ENCODE results near the gene TSSK6.
"Not testable (repeated sequence)": the region's sequence is repeated elsewhere in the genome, so short reads cannot be mapped to it uniquely, and the experiment has no call there.

Gene TSSK6

DNA sequence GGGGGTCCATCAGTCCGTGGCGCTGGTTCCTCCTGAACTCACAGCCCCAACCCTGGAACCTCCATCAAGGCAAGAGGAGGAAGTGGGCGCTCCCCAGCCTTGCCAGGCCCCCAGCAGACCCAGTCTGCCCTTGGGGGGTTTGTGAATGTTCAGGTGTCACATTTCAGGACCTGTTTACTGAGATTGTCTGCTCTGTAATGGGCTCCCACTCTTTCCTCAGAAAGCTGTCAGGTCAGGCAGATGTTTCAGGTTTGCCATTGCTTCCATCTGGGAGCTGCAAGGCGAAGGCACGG lies 29.4 kb downstream of the TSSK6 start:
- no peak for DNase-seq

DNA sequence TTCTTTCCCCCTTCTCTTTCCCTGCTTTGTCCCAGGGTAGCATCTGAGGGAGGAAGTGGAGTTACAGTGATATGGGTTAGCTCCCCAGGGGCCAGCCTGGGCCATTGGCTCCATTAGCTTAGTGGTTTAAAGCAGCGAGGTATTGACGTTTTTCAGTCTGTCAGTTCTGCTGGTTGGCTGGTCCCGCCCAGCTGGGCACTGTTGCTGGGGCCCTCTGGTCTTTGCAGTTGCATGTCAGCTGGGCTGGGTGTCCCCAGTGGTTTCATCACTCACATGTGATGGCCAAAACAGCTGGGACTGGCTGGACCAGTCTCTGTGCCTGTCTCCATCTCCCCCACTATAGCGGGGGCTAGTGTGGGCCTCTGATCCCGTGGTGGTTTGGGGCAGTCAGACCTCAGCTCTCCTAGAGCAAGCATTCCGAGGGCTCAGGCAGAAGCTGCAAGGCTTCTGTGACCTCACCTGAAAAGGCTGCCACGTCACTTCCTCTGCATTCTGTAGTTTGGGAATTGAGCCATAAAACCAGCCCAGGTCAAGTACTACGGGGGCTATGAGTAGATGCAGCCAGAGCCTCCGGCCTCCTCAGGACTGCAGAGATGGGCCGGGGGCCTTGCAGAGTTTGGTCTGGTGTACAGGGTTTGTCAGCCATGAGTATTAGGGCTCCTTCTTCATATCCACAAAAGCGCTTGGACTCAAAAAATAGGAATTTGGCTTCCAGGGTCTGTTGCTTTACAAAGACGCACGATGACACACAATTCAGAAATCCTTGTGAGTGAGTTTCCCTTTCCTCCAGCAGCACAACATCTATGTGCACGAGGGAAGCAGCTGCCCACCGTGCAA lies 30.0 kb downstream of the TSSK6 start:
- DNase-seq = no peak

DNA sequence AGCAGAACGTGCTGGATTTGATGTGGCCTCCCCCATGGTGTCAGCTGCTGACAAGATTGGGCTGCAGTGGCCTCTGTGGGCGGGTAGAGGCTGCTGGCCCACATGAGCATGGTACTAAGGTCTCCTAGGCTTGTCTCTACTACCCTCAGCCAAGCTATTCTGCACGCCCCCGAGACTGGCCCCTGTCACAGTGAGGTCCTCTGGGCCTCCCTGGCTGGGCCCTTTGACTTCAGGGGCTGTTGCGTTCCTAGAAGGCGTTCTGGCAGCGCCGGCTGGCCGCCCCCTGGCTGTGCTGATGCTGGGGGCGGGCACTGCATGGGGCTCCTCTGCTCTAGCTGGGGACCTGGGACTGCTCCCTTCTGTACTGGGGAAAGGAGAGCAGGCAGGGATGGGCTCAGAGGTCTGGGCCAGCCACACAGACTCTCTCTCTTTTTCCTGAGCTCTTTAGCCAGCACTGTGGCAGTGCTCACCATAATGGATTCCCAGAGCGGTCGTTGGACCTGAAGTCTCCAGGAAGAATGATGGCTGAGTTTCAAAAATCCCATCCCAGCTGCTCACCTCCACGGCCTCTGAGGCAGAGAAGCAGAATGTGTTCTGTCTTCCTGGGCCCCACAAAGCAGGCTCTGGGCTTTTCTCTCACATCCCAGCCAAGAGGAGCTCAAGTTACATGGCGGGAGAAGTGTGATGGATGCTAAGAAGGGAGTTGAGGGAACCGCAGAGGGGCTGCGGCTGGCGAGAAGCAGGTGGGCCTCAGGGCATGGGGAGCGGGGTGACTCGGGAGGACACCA lies 32.3 kb downstream of the TSSK6 start:
- no peak for DNase-seq

DNA sequence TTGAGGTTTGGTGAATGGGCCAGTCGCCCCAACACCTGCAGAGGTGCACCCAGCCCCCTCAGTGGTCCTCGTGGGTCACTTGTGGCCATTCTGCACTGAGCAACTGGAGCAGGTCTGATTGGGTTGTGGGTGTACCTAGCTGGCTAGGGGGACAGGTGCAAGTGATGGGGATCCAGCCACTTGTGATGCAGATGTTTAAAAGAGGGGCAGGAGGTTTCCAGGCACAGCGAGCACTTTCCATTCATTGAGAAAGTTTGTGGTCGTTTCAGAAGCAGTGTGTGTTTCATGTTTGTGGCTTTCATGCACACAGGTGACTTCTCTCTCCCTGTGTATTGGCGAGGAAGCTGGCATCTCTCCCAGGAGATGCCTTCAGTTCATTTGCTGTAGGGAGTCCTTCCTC lies 34.7 kb downstream of the TSSK6 start:
- no peak for DNase-seq

DNA sequence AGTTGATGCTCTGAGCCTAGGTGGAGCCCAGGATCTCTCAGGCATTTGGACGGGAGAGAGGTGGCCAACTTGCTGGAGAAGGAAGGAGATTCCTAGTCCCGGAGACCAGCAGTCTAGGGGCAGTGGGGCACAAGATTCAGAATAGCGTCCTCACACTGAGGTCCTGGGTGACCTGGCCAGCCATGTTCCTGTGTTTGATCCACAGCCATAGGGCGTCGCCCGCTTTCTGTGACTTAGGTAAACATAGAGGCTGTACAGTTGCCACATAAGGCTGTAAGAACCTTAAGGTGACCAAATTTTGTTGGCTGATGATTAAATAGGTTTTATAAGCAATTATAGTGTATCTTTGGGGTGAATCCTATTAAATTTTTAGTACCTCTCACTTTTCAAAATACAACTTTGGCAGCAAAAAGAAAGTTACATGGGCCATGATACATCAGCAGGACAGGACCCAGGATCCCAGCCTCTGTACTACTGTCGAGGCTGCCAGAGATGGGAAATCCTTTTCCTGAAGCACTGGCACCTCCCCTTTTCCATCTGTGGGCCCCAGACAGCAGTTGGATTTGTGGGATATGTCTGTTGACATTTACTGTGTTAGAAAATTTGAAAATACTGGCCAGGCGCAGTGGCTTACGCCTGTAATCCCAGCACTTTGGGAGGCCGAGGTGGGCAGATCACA lies 37.5 kb downstream of the TSSK6 start:
- DNase-seq = no peak

DNA sequence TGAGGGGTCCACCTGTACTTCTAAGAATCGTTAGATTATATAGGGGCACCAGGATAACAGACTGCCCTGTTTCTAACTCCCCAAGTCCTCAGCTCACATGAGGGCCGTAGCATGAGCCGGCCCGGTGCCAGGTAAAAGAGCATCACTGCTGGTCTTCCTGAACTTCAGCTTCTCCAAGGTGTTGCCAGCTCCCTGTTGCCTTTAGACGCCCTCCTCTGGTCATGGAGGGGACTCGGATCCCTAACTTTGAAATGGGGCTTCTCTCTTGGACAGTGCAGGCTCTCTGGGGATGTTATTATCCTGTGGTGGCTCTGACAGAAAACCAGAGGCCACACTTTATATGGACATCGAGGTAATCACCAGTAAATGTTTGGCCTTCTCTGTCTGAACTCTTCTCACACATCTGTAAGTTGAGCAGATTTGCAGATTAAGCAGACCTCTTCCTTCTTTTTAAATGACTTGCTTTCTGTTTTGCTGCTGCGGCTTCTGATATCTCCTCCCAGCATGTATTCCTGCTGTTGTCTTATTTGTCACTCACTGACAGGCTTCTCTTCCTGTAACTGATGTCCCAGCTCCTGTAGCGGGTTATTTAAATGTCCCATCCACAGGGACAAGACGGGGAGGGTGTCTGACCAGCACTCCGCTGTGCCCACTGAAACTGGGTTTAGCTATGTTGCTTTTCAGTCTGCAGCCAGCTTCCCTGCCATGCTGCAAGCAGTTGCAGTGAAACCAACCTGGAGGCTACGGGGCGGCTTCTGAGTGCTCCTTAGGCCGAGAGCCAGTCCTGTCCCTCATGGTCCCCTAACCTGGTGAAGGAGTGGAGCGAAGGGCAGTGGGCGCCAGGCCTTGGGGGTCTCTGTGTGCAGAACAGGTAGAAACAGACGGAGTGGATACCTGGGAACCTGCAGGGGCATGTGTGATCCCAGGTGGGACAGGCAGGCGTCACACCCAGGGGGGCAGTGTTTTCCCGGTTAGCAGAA lies 39.2 kb downstream of the TSSK6 start:
- DNase-seq = no peak

DNA sequence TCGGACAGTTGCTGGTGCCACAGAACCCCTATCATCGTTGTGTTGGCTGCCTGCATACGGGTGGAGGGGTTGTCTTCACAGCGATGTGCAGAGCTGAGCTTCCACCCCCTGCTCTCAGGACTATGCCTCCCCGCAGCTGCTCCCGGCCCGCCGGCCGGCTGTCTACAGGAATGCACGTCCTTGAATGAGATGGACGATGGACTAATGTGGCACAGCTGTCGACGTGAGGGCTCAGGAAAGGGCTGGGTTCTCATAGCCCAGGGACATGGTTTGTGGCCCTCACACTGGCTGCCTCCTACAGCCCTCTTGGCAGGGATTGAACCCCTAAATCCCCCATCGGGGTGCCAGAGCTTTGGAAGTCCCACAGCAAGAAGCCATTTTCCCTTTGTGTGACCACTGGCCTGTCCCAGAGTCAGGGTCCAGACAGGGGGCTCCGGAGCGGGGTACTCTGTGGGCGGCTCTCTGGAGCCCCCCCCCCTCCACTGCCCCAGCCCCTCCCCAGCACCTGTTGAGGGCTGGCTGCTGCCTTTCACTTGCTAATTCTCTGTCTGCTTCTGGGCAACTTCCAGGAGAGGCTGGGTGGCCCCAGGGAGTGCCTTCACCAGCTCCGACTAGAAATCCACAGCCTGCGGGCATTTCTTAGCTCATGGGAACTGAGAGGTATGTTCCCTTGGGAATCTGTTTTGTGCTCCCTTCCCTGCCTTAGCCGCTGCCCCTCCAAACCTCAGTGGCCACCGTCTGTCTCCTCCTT lies 40.2 kb downstream of the TSSK6 start:
- no peak for DNase-seq

DNA sequence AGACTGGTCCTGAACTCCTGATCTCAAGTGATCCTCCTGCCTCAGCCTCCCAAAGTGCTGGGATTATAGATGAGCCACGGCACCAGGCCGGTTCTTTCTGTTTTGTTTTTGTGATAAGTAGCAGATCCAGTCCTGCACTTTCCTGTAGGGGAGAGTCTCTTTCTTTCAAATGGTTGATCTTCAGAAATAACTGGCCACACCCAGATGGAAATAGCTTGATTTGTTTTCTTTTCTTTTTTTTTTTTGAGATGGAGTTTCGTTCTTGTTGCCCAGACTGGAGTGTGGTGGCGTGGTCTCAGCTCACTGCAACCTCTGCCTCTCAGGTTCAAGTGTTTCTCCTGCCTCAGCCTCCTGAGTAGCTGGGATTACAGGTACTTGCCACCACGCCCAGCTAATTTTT lies 43.2 kb downstream of the TSSK6 start:
- DNase-seq = not testable (repeated sequence)

DNA sequence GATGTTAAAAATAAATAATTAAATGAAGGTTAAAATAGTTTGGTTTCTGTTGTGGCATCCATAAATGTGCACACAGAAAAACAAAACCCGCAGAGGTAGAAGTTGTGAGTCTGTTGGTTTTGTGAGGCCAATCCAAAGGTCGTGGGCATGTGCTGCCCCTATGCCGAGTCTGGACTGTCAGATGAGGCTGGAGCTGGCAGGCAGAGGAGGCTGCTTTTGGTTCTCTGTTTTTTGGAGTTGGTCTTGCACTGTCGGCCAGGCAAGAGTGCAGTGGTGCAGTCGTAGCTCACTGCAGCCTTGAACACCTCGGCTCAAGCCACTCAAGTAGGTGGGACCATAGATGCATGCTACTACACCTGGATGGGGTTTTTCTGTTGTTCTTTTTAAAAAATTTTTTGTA lies 43.7 kb downstream of the TSSK6 start:
- no peak for DNase-seq

DNA sequence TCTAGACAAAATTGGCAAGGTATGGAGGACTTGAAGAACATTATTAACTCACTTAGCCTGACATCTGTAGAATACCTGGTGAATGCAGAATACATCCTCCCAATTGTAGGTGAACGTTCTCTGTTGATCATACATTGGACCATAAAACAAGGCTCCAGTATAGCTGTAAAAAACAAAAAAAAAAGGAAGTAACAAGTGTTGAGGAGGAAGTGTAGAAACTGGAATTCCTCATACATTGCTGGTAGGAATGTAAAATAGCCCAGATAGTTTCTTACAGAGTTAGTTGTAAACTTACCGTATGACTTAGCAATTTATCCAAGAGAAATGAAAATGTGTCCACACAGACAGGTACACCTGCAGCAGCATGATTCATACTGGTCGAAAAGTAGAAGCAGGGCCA lies 44.8 kb downstream of the TSSK6 start:
- no peak for DNase-seq

DNA sequence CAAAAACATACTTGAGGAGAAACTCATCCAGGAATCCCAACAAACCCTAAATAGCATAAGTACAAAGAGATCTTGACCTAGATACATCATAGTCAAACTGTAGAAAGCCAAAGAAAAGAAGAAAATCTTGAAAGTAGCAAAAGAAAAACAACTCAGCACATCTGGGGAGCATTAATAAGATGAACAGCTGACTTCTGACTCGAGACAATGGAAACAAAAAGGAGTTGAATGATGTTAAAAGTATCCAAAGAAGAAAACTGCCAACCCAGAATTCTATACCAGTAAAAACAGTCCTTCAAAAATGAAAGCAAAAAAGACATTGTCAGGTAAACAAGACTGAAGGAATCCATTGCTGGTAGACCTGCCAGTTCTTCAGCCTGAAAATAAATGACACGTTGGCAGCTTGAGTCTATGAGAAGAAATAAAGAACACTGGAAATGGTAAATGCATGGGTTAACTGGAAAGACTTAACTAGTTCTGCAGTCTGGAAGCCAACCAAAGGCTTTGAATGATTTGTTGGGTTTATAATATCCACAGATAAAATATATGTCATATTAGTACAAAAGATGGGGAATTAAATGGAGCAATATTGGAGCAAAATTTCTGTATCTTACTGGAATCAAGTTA lies 46.8 kb downstream of the TSSK6 start:
- DNase-seq = no peak

DNA sequence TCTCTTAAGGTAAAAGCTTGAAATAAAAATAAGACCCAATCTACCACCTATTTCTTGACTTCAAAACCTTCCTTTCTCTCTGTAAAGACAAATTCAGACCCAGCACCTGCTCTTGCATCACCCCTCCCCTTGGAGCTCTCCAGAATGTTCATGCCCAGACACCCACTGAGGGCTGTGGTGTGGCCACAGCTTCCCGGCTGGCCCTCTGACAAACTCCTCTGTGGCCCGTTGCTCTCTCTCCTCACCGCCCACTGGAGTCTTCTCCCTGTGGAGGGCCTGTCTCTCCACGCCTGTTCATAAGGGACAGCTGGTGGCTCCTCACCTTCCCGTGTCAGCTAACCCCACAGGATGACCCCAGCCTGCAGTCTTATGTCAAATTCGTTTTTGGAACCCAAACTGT lies 49.1 kb downstream of the TSSK6 start:
- DNase-seq = no peak

DNA sequence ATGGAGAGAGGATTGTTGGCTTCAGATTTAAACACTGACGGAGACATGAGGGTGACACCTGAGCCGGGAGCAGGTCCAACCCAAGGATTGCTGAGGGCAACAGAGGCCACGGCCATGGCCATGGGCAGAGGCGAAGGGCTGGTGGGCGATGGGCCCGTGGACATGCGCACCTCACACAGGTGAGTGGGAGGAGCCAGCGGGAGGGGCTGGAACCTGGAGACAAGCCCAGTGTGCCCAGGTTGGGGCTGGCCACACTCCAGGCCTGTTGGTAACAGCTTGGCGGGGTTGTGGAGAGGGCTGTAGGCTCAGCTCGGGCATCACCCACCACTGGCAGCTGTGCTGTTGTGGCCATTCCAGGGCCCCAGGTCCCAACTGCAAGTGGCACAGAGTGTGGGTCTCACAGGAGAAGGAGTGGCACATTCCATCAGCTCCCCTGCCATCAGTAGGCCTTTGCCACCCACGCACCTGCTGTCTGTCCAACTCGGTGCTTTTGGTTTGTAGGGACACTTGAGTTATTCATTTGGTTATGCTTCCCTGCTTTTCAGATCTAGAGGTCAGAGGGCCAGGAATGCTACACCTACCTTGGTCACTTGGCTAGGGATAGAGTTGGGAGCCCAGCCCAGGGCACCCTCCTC lies 49.8 kb downstream of the TSSK6 start:
- no peak for DNase-seq

DNA sequence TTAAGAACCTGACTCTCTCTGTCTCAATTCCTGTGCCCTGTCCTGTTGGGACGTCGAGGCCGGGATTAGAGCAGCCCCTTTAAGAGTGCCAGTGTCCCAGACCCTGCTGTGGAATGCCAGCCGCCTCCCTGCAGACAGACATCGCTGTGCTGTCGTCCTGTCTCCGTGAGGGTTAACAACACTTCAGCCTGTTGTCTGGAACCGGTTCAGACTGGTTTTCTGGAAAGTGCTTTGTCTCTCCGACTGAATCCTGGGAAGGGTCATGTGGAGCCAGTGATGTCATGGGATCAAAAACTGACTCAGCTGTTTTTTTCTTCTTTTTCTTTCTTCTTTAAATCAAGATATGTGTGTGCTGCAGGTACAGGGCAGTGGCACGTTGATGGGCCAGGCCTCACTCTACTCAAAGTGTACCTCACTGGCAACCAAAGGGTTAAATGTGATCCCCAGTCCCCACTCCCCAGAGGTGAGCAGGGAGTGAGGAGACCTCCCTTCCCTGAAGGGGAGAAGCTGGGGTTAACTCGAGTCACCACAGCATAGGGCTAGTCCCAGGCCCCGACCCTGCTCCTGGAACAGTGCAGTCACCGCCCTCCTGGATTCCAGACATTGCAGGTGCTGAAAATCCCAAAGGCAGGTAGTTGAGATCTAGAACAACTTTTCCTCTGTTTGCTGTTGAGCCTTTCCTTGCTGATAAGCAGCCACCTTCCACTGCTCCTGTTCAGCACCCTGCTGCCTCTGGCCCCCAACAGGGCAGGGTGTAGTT lies 50.8 kb downstream of the TSSK6 start:
- DNase-seq = no peak

All from CD4-positive, alpha-beta T cell treated with Interleukin-15 for 1 hour (primary cell).